NCI-H2227 treated with DMSO at 0.1 percent for 48 hours (cell line): ENCODE measurements around the gene GYS1.
"Not testable (repeated sequence)": the region's sequence is repeated elsewhere in the genome, so short reads cannot be mapped to it uniquely, and the experiment has no call there.

Source experiments
- DNase-seq: peaks from one replicate; lab custom pipeline; 2025; lab: John Stamatoyannopoulos, UW

Gene GYS1

GRCh38 chr19:48938256-48938655 lies 54.9 kb downstream of the GYS1 start:
- DNase-seq: no peak

- DNase-seq: no peak
Measured at GRCh38 chr19:48935864-48936263, 57.2 kb downstream of the GYS1 start.

GRCh38 chr19:48934837-48935236 lies 58.3 kb downstream of the GYS1 start:
- DNase-seq: no peak

- DNase-seq: peak; percentile 74
Measured at GRCh38 chr19:48933382-48933932, 59.7 kb downstream of the GYS1 start, which contains the start of gene DHDH. Gene DHDH (plus strand): TSS chr19:48933699. CDS start chr19:48933722, 23 bp downstream.

- DNase-seq: no peak
Measured at GRCh38 chr19:48928164-48929025, 64.7 kb downstream of the GYS1 start.

- not testable (repeated sequence) for DNase-seq
Measured at GRCh38 chr19:48927692-48928091, 65.4 kb downstream of the GYS1 start.

- DNase-seq: no peak
Measured at GRCh38 chr19:48926909-48927308, 66.2 kb downstream of the GYS1 start.

- DNase-seq: not testable (repeated sequence)
Measured at GRCh38 chr19:48925890-48926289, 67.2 kb downstream of the GYS1 start.

GRCh38 chr19:48925240-48925843 lies 67.8 kb downstream of the GYS1 start:
- DNase-seq: no peak

GRCh38 chr19:48922548-48923490 lies 70.3 kb downstream of the GYS1 start:
- no peak for DNase-seq

- DNase-seq: no peak
Measured at GRCh38 chr19:48921721-48922500, 71.2 kb downstream of the GYS1 start.

- DNase-seq: no peak
Measured at GRCh38 chr19:48920949-48921348, 72.2 kb downstream of the GYS1 start.

- not testable (repeated sequence) for DNase-seq
Measured at GRCh38 chr19:48919271-48919670, 73.8 kb downstream of the GYS1 start.

- no peak for DNase-seq
Measured at GRCh38 chr19:48918801-48919247, 74.3 kb downstream of the GYS1 start.
